Activated CD4-positive, alpha-beta T cell treated with anti-CD3 and anti-CD28 coated beads for 36 hours (primary cell): ENCODE measurements around the gene WIPF1. TPM values are rescaled to one million over a fixed set of nuclear protein-coding genes. Genes with fewer than 3 reads are reported as not detected.
"Not testable (repeated sequence)": the region's sequence is repeated elsewhere in the genome, so short reads cannot be mapped to it uniquely, and the experiment has no call there.

Source experiments
- ATAC-seq: fragments of 200-7000 bp; cut with Tn5 transposase; one replicate; pipeline ENCODE4 v1.10.0; 2021; ENCODE audit warnings: mild to moderate bottlenecking, moderate library complexity
- CTCF ChIA-PET: fragments of 350-600 bp; sonication (Branson Sonifier 250); formaldehyde crosslinking; loops from one replicate; lab custom pipeline; 2021; ENCODE audit warnings: antibody characterized with exemption; lab: Charles Lee
- POLR2A ChIA-PET: fragments of 350-600 bp; sonication (Branson Sonifier 250); formaldehyde crosslinking; loops from one replicate; lab custom pipeline; 2021; ENCODE audit warnings: antibody characterized with exemption, inconsistent platforms; lab: Charles Lee
- DNase-seq: peaks from one replicate; pipeline ENCODE4 v3.0.0-alpha.2; 2020
- H3K27ac Mint-ChIP-seq: one replicate; pipeline ENCODE4 v1.8.0; 2021; ENCODE audit warnings: mixed read lengths
- H3K27me3 Mint-ChIP-seq: one replicate; pipeline ENCODE4 v1.8.0; 2021; ENCODE audit warnings: mixed read lengths
- H3K36me3 Mint-ChIP-seq: one replicate; pipeline ENCODE4 v1.8.0; 2021; ENCODE audit warnings: low read depth, mixed read lengths
- H3K4me1 Mint-ChIP-seq: one replicate; pipeline ENCODE4 v1.8.0; 2021; ENCODE audit warnings: mixed read lengths
- H3K4me3 Mint-ChIP-seq: one replicate; pipeline ENCODE4 v1.8.0; 2021; ENCODE audit warnings: mild to moderate bottlenecking, moderate library complexity, mixed read lengths
- H3K9me3 Mint-ChIP-seq: one replicate; pipeline ENCODE4 v1.8.0; 2021; ENCODE audit warnings: low read depth, mixed read lengths
- intact Hi-C, 2 experiments: fragments of 100-400 bp; cut with DNase I in 1 of 2; cut with micrococcal nuclease in 1 of 2; formaldehyde crosslinking; loops; one replicate each; pipeline versions ENCODE4 v1.14.2 to v1.15.1; 2022 to 2024; cut with DNase I, micrococcal nuclease
- total RNA-seq, 2 experiments: library from RNA; stranded (reverse); gene quantifications; one replicate each; pipeline ENCODE4 v1.2.3, GENCODE V29; 2021

Gene WIPF1
- total RNA-seq, 2 experiments from 2014 or later, result 161 to 188 TPM

GRCh38 chr2:174563530-174564282 is 33.9 kb downstream of the WIPF1 start:
- DNase-seq (no peak), ATAC-seq (no peak)
- H3K4me3 Mint-ChIP-seq, result no peak overlapping the region
- peaks cover 47% of the 10 kb centered on the region for H3K36me3 Mint-ChIP-seq
- no peak overlapping the region for H3K27ac Mint-ChIP-seq
- POLR2A ChIA-PET, result interaction anchor here (0.7 kb wide), 1 partner anchor 124 kb away, joined by 3 read pairs; no protein-coding TSS in a partner anchor
- intact Hi-C loops, result no loop called here
- CTCF ChIA-PET, result interaction anchor here (1.2 kb wide), 1 partner anchor 125 kb away, joined by 4 read pairs; no protein-coding TSS in a partner anchor
- no peaks in the 10 kb centered on the region for H3K27me3 Mint-ChIP-seq
- H3K9me3 Mint-ChIP-seq, result no peaks in the 10 kb centered on the region
- peaks cover 29% of the 10 kb centered on the region for H3K4me1 Mint-ChIP-seq

GRCh38 chr2:174561972-174562370 is 35.6 kb downstream of the WIPF1 start:
- no peaks in the 10 kb centered on the region for H3K27me3 Mint-ChIP-seq
- H3K4me1 Mint-ChIP-seq, result peaks cover 15% of the 10 kb centered on the region
- POLR2A ChIA-PET, result interaction anchor here (0.6 kb wide), 1 partner anchor 1397 kb away, joined by 3 read pairs; no protein-coding TSS in a partner anchor
- intact Hi-C loops, result no loop called here
- H3K4me3 Mint-ChIP-seq, result no peak overlapping the region
- no peaks in the 10 kb centered on the region for H3K9me3 Mint-ChIP-seq
- H3K27ac Mint-ChIP-seq, result peak overlapping the region; percentile 47
- DNase-seq, result no peak
- CTCF ChIA-PET, result interaction anchor here (1.2 to 2.1 kb wide), 3 partner anchors 14 to 99 kb away, joined by 3 to 11 read pairs (median 3); no protein-coding TSS in a partner anchor
- H3K36me3 Mint-ChIP-seq, result peaks cover 35% of the 10 kb centered on the region
- ATAC-seq, result no peak

GRCh38 chr2:174561283-174561971 is 36.2 kb downstream of the WIPF1 start:
- H3K4me1 Mint-ChIP-seq, result peaks cover 14% of the 10 kb centered on the region
- no peaks in the 10 kb centered on the region for H3K9me3 Mint-ChIP-seq
- H3K4me3 Mint-ChIP-seq, result no peak overlapping the region
- H3K36me3 Mint-ChIP-seq, result peaks cover 31% of the 10 kb centered on the region
- ChIA-PET CTCF (interaction anchor here (1.1 to 2.3 kb wide), 4 partner anchors 14 to 98 kb away, joined by 3 to 11 read pairs (median 4); no protein-coding TSS in a partner anchor), POLR2A (no interaction called here)
- H3K27ac Mint-ChIP-seq, result no peak overlapping the region
- no peaks in the 10 kb centered on the region for H3K27me3 Mint-ChIP-seq
- ATAC-seq (no peak), DNase-seq (no peak)
- intact Hi-C loops, result no loop called here

DNA sequence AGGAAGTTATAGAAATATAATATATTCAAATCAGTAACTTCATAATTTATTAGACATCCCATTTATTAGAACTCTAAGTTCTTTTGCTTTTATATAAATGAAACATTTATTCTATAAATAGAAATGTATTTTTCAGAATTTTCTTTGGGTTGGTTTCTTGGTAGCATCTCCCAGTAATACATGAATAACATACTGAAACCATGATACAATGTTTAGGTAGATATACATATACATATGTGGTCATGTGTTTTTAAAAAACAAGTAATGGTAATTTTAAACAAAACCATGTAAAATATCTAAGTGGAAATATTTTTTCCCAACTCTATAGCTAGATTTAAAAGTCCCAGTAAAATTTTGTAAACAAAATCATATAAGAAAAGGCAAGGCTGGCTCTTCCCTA is 36.9 kb downstream of the WIPF1 start:
- H3K36me3 Mint-ChIP-seq, result peaks cover 31% of the 10 kb centered on the region
- no peak overlapping the region for H3K4me3 Mint-ChIP-seq
- H3K9me3 Mint-ChIP-seq, result no peaks in the 10 kb centered on the region
- no peak overlapping the region for H3K27ac Mint-ChIP-seq
- no peak for ATAC-seq
- intact Hi-C loops, result no loop called here
- DNase-seq, result no peak
- peaks cover 21% of the 10 kb centered on the region for H3K4me1 Mint-ChIP-seq
- H3K27me3 Mint-ChIP-seq, result no peaks in the 10 kb centered on the region
- CTCF ChIA-PET, result interaction anchor here (0.6 to 2.3 kb wide), 6 partner anchors 7 to 98 kb away, joined by 3 to 11 read pairs (median 3); no protein-coding TSS in a partner anchor
- POLR2A ChIA-PET, result no interaction called here

- POLR2A ChIA-PET, result no interaction called here
- Mint-ChIP-seq H3K27me3 (no peaks in the 10 kb centered on the region), H3K4me3 (no peak overlapping the region), H3K9me3 (peaks cover 5% of the 10 kb centered on the region), H3K4me1 (peaks cover 40% of the 10 kb centered on the region), H3K36me3 (peaks cover 10% of the 10 kb centered on the region), H3K27ac (peak overlapping the region; percentile 47)
- DNase-seq (no peak), ATAC-seq (no peak)
- intact Hi-C loops, result no loop called here
- CTCF ChIA-PET, result interaction anchor here (1.0 to 2.0 kb wide), 5 partner anchors 9 to 116 kb away, joined by 3 to 11 read pairs (median 4); no protein-coding TSS in a partner anchor
Measured at GRCh38 chr2:174555998-174556397, 41.6 kb downstream of the WIPF1 start.

DNA sequence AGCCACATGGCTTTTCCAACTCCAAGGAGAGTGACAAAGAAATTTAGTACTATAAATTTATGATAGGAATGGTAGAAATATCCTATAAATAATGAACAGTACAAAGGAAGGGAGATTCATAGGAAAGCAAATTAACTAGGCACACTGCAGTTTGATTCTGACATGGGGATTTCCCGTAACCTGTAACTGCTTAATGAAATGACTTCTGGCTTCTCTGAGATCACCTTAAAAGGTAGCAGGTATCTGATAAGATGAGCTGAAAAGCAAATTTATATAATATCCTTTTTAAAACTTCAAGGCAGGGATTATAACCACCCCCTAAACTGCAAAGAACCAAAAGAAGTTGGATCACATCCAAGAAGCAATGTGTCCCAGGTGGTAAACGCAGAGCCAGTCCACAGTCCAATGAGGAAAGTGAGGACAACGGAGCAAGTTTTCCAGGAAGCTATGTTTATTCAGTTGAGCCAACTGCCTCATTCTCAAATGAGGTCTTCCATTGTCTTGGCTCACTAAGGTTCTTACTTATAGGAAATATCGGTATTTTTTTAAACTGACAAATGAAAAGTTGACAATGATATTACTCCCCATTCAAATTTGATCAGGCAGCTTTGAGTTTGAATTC is 43.0 kb downstream of the WIPF1 start:
- ATAC-seq, result peak; percentile 53
- no peak overlapping the region for H3K4me3 Mint-ChIP-seq

DNA sequence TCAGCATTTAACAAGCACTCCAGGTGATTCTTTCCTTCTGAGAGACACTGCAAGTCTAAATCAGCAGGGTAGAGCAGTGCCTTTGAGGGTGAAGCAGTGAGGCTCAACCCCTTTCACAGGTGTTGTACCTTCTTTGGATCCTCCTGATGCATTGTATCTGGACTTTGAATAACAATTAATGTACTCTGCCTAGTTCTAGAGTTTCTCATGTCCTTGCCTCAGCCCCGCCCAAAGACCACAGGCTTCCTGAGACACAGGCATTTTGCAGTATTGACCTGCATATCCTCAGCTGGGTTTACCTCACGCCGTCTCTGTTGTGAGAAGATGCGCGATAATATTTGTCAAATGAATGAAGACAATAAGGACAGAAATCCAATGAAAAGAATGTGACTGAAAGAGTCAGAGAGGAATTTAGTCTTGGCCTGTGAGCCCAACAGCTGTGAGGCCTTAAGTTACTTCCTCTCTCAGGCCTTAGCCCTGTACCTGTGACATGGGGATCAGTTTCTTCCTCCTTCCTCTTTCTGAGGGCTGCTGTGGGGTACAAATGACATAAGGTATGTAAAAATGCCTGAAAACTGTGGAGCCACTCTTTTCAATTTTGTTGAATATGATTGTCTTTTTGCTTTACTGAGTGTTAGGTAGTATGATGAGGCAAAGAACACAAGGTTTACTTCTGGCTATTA is 43.7 kb downstream of the WIPF1 start:
- DNase-seq (no peak), ATAC-seq (no peak)
- CTCF ChIA-PET, result interaction anchor here (0.5 to 0.7 kb wide), 2 partner anchors 91 to 134 kb away, joined by 3 read pairs; no protein-coding TSS in a partner anchor
- H3K36me3 Mint-ChIP-seq, result peaks cover 9% of the 10 kb centered on the region
- peak overlapping the region; percentile 79 for H3K27ac Mint-ChIP-seq
- intact Hi-C loops, result no loop called here
- no peaks in the 10 kb centered on the region for H3K27me3 Mint-ChIP-seq
- no peak overlapping the region for H3K4me3 Mint-ChIP-seq
- POLR2A ChIA-PET, result no interaction called here
- peaks cover 5% of the 10 kb centered on the region for H3K9me3 Mint-ChIP-seq
- peaks cover 35% of the 10 kb centered on the region for H3K4me1 Mint-ChIP-seq

More for the DNA sequence above, 43.0 kb downstream of the WIPF1 start:
- intact Hi-C loops, result no loop called here
- Mint-ChIP-seq H3K36me3 (peaks cover 9% of the 10 kb centered on the region), H3K27ac (peak overlapping the region; percentile 79), H3K9me3 (peaks cover 5% of the 10 kb centered on the region), H3K4me1 (peaks cover 35% of the 10 kb centered on the region), H3K27me3 (no peaks in the 10 kb centered on the region)
- no peak for DNase-seq
- ChIA-PET POLR2A (no interaction called here), CTCF (interaction anchor here (0.9 to 2.0 kb wide), 5 partner anchors 8 to 142 kb away, joined by 3 to 11 read pairs (median 4); no protein-coding TSS in a partner anchor)

DNA sequence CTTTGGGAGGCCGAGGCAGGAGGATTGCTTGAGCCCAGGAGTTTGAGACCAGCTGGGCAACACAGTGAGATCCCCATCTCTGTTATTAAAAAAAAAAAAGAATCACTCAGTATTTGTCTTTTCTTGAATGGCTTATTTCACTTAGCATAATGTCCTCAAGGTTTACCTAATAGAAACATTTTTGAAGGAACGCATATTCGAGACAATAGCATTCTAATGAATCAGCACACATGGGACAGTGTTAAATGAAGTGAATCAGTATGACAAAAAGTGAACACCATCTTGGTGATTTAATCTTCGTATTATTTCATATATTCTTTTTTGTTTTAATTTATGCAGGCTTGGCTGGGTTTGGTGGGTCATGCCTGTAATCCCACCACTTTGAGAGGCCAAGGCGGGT is 44.7 kb downstream of the WIPF1 start:
- H3K27me3 Mint-ChIP-seq, result no peaks in the 10 kb centered on the region
- peak overlapping the region; percentile 51 for H3K27ac Mint-ChIP-seq
- no peak overlapping the region for H3K4me3 Mint-ChIP-seq
- DNase-seq, result no peak
- H3K36me3 Mint-ChIP-seq, result peaks cover 9% of the 10 kb centered on the region
- peaks cover 5% of the 10 kb centered on the region for H3K9me3 Mint-ChIP-seq
- no peak for ATAC-seq
- H3K4me1 Mint-ChIP-seq, result peaks cover 35% of the 10 kb centered on the region
- intact Hi-C loops, result no loop called here
- ChIA-PET POLR2A (no interaction called here), CTCF (interaction anchor here (0.6 to 0.7 kb wide), 2 partner anchors 21 to 90 kb away, joined by 4 read pairs; no protein-coding TSS in a partner anchor)

- DNase-seq (no peak), ATAC-seq (peak; percentile 66)
- peaks cover 5% of the 10 kb centered on the region for H3K9me3 Mint-ChIP-seq
- intact Hi-C loops, result no loop called here
- H3K4me1 Mint-ChIP-seq, result peaks cover 35% of the 10 kb centered on the region
- peaks cover 9% of the 10 kb centered on the region for H3K36me3 Mint-ChIP-seq
- POLR2A ChIA-PET, result no interaction called here
- H3K27ac Mint-ChIP-seq, result no peak overlapping the region
- no peak overlapping the region for H3K4me3 Mint-ChIP-seq
- CTCF ChIA-PET, result interaction anchor here (2.3 kb wide), 1 partner anchor 88 kb away, joined by 11 read pairs; no protein-coding TSS in a partner anchor
- H3K27me3 Mint-ChIP-seq, result no peaks in the 10 kb centered on the region
Measured at GRCh38 chr2:174551697-174552096, 45.9 kb downstream of the WIPF1 start.

GRCh38 chr2:174548646-174549045 is 49.0 kb downstream of the WIPF1 start:
- H3K27ac Mint-ChIP-seq, H3K9me3 Mint-ChIP-seq, intact Hi-C loops, H3K27me3 Mint-ChIP-seq, DNase-seq, H3K4me3 Mint-ChIP-seq, H3K36me3 Mint-ChIP-seq, ATAC-seq, POLR2A ChIA-PET: not testable (repeated sequence)
- CTCF ChIA-PET, result interaction anchor here (1.0 to 4.3 kb wide), 3 partner anchors 49 to 140 kb away, joined by 3 to 81 read pairs (median 5); partner anchors contain the start of gene WIPF1
- peaks cover 18% of the 10 kb centered on the region for H3K4me1 Mint-ChIP-seq
